CD4-positive, alpha-beta T cell treated with Interleukin-4 for 1 hour (primary cell): ENCODE results near the gene LDB2.

Experiments
- DNase-seq, 2 donors: peaks; one replicate each; pipeline ENCODE4 v3.0.0-alpha.2; 2020 to 2022

The LDB2 gene

DNA sequence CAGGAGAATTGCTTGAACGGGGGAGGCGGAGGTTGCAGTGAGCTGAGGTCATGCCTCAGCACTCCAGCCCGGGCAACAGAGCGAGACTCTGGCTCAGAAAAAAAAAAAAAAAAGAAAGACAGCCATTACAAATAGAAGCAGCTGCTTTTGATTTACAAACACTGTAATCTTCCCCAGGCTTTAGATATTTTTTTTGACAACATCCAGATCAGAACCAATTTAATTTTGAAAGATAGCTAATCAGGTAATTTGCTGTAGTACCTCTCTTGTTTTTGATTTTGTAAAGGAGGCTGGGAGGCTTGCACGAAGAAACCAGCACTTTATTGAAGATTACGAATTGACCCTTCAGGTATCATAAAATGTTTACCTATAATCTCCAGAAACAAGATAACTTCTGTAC is 107.0 kb downstream of the LDB2 start:
- no peak for DNase-seq

DNA sequence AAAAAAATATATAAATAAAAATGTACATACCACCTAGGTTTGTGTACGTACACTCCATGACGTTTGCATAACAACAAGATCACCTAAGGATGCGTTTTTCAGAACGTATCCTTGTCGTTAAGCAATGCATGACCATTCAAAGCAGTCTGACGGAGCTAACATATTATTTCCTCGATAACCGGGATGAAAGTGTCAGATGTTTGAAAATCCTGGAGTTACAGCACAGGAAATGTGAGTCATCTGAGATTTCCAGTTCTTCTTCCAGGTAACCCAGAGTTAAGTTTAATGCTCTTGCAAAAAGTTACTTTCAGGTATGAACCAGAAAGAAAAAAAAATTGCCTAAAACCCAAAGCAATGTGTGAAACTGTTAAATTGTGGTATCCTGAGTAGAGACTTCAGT is 107.9 kb downstream of the LDB2 start:
- DNase-seq, result no peak

DNA sequence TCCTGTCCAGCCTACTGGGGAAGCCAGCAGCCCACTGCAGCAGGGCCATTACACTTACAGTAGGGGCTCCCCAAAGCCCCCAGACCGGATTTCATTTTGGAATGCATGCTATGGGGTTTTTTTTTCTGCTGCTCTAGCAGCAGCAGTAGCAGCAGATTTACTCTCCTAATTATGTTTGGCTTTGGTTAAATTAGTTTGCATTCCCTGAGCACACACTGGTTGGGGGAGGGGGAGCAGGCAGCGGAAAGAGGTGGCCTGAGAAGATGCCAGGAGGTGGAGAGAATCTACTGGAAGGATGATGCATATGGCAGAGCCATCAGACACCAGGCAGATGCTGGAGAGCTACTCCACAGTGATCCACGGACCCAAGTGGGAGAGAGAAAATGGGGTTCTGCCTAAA is 109.6 kb downstream of the LDB2 start:
- DNase-seq, result no peak

DNA sequence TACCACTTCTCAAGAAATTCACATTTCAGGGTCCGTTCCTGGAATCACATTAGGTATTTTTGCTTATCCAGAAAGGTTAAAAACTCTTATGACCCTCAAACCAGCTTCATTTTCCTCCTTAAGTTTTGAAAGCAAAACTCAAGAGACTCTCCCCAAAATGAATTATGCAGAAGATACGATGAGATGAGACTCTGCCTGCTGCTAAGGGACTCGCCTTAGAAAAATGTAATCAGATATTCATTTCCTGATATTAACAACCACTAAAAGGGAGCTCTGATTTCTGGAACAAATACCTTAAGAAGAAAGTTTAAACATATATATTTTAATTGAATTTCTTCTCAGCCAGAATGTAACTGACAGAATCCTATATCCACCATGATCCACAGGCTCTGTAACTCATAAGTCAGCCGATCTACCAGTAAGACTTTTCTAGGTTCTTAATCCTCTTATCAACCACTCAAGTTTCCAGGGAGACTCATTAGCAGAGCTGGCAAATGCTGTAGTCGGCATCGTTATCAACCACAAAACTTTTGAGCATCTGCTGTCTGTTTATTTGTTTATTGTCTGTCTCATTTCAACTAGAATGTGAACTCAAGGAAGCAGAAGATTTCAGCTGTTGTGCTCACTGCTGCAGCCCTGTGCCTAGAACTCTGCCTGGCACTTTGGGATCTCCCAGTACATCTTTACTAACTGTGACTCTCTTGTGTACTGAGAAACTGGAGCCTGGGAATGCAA is 112.5 kb downstream of the LDB2 start:
- DNase-seq, result no peak

DNA sequence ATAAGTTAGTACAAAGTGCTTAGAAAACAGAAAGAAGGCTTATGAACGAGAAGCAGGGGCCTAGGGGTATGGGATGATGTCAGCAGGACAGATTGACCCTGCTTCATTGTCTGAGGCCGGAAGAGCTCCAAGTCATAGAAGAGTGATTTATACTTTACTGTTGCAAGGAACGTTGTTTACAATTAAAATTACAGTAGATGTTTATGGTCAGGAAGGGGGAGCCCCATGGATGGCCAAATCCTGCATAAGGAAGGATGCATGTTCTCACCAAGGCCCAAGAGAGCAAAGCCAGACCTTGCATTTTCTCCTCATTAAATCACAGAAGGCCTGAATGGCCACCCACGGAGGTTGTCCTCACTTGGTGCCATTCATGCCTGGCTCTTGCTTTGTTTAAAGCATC is 115.3 kb downstream of the LDB2 start:
- no peak for DNase-seq

DNA sequence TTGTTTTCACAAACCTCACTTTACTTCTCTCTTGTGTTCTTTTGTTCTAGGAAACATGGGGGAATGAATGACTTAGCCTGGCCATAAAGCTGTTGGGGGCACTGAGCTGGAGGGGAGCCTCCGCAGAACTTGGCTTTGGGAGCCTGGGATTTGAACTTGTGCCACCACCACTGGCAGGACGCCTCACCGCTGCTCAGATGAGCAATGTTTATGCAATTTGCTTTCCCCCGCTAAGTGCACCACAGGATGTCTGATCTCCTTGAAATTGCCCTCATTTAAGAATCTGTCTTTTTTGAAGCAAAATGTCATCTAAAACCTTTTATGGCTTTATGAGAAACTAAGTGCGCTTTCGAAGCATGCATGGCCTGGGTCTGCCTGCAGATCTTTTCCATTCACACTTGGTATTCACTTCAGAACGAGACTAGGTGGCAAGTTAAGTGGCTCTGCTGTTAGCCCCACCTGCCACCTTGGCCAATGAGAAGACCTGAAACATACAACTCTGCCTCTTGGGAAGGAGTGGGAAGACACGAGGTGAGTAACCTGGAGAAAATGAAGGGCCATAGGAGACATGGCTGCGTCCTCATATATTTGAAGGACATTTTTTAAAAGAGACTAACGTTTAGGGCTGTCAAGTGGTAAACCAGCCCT is 119.3 kb downstream of the LDB2 start:
- no peak for DNase-seq

DNA sequence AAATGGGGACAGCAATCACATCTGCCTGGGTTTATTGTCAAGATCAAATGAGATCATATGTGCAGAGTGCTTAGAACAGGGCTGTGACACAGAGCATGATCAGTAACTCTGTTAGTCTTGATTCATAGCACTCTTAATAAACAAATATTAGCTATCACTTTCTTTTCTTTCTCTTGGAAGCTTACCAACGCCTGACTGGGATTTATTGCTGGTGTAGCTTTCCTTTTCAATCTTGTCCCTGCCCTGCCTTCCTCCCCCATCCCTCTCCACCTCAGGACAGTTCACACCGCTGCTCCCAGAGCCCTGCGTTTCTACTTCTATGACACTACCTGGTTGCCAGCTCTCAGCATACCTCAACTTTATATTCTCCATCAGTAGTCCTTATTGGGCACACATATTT is 120.7 kb downstream of the LDB2 start:
- DNase-seq, result no peak

DNA sequence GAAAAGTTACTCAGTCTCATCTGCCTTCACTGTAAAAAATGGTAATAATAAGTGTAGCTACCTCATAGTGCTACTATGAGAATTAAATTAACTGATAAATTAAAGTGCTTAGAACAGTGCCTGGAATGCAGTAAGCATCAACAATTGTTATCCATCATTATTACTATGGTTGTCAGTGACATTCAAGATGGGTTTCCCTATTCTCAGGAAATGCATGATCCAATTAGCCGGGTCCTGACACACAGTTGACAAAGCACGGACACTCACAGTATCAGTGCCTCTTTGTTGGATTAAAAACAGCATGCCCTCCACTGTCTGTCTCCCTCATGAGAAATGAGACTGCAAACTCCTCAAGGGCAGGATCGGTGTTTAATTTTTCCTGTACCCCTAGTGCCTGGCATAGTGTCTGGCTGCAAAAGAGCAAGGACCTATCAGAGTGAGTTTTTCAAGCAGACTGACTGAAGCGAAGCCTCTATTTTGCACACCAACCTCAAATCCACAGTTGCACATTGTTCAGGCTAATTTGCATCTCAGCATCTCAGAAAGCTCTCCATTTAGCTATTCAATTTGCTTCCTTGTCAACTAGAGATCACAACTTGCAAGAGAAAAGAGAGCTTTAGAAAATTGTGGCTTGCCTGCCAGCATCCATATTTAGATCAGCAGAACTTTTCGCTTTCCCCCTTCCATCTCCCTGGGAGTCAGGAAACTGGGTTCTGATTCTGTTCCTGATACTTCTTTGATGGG is 122.9 kb downstream of the LDB2 start:
- no peak for DNase-seq

DNA sequence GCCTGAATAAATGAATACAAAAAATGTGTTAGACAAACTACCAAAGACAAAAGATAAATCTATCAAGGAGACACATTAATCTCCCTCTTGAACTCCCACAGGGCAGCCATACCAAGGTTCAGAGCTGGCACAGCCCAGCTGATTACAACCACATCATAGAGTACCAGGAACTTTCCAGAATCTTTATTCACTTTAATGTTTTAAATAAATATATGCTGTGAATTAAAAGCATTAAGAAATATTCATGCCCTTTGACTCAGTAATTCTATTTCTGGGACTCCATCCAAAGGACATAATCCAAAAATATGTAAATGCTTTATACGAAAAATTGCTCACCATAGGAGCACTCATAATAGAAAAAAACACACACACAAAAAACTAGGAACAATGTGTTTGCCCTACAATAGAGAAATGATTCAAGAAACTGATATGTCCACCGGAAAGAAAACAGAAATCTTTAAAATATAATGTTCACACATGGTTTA is 126.0 kb downstream of the LDB2 start:
- DNase-seq, result no peak

DNA sequence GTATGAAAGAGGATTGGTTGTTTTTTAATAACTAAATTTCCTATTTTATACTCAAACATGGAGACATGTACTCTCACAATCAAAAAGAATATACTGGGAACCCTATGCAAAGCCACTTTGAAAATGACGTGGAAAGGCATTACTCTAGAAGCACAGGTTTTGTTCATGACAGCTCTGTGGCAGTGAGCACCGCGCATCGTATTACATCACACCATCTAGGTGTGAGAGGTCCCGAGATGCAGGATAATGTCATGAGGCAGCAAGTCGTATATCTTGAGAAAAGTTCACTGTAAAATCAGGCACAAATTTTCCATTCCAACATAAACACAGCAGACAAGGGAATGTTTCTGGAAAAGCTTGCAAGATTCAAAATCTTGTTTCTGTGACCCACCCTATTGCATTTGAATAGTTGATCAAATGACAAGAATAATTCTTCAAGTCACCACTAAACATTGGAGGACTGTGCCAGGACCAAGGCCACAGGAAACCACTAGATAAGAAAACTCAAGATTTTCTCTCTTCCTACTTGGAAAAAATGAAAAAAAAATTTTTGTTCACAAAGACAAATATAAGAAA is 127.6 kb downstream of the LDB2 start:
- no peak for DNase-seq

DNA sequence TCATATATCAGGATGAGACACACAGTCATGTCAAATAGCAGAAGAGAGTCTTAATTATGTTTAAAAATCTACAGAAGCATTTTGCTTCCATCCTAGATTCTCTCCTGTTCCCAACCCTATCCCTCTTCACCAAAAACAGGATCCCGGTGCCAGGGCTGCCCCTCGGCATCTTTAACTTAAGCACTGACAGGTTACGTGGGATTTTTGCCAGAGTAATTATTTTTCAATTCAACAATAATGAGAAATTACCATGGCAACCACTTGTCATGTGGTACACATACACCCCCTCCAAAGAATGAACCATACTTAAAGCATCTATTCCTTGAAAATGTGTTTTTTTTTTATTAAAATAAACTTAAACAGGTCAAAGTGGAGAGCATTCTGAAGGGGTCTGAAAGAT is 130.6 kb downstream of the LDB2 start:
- DNase-seq, result no peak

DNA sequence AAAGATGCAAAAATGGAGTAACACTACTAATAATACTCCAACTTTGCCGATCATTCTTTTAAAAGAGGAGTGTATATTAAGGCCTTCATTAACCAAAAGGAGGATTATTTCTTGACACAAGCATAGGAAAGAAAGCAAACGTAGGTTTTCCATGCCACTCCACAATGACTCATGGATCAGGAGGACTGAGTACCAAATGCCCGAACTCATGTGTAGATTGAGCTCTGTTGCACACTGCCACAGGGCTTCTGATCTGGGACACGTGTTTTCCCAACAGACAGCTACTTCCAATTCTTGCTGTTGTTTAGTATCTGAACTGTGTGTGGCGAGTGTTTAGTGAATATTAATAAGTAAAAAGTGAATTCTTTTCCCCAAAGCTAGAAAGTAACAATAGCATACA is 131.2 kb downstream of the LDB2 start:
- DNase-seq, result no peak

DNA sequence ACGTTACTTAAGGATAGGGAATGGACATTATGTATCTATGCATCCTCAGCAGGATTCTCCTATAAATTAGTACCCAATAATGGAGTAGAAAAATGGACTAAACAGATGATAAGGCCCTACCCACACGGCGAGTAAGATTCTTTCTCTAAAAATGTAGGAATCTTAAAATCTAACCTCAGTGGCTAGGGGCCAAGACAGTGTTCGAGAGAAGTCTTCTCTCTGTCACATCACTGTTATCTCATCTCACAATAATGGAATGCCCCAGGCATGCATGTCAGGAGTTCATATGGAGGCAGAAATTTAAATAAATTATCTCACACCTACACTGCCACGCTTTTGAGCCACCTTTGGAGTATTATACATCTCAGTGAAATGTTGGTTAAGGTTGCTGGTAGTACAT is 132.9 kb downstream of the LDB2 start:
- DNase-seq, result no peak

DNA sequence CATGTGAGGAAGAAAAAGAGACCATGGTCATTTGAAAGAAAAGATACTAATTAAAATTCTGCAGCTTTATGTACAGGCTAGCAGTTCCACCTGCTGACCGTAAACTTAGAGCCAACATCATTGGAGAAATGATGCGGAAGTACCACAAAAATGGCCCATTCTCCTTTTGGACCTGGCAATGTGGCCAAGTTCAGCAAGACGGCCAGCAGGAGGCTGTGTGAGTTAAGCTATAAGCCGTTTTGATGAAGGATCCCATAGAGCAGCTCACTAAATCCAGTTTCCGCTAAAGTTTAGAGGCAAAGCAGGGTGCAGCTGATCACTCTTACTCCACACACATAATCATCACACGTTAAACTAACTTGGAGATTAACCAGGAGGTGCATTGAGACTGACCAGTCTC is 133.8 kb downstream of the LDB2 start:
- no peak for DNase-seq

DNA sequence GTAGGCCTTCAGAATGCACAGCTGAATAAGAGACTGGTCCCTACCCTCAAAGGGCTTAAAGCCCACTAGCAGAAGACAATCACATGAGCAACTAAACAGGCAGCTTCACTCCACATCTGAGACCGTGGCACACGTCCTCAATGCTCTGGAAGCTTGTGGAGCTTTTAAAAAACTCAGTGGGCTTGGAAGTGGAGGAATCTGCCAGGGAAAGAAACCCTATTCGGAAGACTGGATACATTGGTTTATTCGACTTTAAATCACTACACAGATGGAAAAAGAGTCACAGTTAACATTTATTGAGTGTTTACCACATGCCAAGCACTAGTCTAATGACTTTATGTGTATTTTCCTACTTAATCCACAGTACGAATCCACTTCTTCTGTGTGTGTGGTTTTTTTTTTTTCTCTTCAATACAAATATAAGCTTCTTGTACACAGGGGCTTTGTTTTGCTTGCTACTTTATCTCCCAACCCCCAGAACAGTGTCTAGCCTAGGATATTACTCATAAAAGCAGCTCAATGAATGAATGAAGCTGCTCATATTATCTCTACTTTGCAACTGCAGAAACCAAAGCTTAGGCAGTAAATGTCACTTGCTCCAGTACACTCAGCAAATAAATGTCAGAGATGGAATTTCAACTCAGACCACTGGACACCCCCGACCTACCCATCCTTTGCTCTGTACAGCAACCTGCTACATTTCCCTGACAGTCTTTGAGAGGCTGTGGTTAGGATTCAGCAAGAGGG is 137.7 kb downstream of the LDB2 start:
- no peak for DNase-seq

DNA sequence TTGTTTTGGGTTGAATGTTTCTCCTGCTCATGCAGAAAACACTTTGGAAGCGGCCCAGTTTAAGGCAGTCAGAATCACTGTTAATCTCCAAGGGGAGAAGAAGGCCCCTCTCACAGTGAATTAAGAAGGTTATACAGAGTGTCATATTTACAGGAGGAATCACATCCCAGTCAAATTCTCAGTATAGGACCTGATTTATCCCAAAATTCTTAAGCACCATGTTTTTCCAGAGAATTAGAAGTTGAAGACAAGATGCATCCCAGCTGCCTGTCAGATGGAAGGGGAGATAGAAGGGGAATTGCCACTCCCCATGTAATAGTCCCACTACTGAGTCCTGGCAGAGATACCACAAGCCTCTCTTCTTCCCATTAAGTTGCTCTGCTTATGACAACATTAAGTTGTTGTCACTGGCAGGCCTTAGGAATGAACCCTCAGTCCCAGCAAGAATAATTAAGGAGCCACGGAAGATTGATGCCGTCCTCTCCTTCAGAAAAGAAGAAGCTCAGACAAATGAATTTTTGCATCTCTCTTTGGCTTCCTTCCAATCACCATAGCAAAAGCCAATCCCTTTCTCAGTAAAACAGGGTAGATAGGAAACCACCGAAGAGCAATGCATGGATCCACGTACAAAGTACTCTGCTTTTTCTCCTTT is 138.4 kb downstream of the LDB2 start:
- no peak for DNase-seq

DNA sequence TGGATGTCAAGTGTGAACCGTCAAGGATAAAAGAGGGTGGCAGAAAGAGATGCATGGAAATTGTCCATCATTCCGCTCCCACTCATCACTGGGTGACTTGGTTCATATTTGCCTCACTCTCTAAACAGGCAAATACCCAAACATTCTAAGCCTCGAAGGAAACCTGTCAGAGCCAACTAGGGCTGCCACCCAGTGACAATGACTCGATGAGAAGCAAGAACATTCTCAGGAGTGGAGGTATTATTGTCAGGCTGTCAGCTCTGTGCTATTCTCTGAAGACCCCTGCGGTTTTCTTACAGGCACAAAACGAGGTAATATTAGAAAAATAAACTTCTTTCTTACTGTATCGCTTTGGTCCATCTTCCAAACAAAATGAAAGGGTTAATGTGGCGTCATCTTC is 139.6 kb downstream of the LDB2 start:
- no peak for DNase-seq

DNA sequence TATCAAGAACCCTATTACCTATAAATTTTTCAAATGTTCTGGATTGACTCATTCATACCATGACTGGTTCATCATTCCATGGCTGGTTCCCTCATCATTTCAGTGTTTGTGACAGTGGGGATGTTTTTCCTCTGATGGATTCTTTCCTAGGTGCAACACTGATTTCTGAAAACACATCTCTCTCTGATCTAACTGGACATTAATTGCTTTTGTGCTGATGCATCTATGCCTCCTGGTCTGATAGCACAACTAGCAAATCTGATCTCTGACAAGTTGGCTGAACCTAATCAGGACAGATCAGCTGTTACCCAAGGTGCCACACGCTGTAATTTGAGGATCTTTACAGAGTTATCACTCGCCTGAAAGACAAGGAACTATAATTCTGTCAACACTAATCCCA is 140.2 kb downstream of the LDB2 start:
- DNase-seq, result no peak

DNA sequence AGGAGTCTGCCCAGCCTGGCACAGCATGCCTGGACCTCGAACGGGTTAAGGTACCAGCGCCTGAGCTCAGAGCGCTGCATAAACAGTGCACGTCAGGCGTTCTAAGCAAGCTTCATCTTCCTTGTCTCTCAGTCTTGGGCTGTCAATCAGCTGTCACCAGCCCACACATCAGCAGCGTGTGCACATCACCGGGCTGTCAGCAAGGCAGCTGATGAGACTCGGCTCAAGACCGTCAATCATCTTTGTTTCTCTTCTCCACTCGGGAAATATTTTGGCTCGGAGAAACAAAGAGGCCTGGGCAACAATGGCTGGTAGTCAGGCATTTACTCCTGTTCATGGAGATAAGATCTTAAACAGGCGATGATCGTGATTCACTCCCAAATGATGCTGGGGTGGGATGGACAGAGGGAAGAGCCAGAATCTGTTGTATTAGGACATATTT is 141.3 kb downstream of the LDB2 start:
- no peak for DNase-seq

DNA sequence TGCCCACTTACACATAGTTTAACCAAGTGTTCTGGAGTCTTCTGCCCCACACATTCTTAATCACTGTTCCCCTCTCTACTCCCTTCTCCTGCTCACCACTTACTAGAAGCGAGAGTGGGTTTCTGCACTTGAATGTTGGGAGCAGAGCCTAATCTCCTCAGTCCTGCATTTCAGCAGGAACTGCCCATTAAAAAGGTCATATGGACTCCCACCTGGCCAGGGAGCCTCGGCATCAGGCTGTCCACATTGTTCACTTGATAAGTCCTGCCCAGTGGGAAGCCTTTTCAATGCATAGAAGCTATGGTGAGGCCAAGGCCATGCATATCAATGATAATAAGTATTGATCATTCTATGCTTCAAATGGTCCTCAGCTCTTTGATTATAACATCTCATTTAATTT is 144.3 kb downstream of the LDB2 start:
- no peak for DNase-seq

DNA sequence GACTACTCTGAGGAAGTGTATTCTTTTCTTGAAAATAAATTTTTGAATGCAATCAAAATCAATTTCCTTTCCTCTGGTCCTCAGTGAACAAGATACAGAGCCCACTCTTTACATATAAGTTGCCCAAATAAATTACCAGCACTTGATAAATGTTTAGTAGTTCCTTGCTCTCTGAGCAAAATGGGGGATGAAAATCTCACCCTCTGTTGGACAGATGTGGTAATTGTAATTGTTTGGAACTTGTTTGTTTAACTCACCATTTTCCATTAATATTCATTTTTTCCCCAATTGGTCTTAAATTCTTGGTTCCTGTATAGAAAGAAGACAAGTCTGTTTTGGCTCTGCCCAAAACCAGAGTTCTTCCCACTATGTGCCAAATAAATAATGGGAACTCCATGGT is 146.3 kb downstream of the LDB2 start:
- no peak for DNase-seq

DNA sequence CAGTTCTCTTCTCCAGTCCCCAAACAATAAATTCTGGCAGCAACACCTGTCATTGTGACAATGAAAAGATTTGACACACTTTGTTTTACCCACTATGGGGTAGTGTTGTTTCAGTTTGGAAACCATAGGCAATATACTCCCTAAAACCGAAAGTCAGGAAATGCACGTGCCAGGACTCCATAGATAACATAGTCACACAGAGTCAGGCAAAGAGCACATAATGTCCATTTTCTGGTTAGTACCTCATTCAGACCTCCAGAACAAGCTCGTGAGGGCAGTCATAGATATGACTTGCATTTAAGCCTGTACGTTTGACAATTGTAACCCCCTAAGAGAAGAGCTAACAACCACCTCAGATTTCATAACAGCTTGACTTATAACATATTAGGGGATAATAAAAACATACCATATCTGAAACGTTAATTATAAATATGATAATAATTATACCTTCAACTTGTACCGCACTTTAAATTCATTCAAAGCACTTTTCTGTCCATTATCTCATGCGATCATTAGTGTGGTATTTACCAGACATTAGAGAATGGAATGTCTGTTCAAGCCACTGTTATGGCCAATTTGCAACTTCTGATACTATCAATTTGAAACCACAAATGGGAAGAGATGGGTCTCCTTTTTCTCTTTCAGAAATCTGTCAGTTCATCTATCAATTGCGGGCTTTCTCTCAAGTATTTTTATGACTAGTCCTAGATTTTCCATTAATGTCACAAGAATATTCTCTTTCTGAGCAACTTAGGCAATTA is 147.4 kb downstream of the LDB2 start:
- no peak for DNase-seq
